Measurements from ENCODE around the gene SIGLECL1.

DNA sequence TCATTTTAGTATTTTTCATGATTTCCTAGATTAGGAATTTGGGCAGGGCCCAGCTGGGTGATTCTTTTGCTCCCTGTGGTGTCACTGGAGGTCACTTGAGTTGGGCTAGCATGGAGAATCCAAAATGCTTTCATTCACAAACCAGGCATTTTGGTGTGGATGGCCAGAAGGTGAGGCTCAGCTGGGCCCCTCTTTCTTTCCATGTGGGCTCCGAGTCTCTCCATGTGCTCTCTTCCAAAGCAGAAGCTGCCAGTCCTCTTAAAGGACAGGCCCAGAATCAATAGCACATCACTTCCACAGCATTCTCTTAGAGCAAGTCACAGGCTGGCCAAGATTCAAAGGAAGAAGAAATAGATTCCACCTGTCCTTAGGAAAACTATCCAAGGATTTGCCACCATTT, 38.8 kb downstream of the SIGLECL1 start:
- TF ChIP-seq, protein P1, sequence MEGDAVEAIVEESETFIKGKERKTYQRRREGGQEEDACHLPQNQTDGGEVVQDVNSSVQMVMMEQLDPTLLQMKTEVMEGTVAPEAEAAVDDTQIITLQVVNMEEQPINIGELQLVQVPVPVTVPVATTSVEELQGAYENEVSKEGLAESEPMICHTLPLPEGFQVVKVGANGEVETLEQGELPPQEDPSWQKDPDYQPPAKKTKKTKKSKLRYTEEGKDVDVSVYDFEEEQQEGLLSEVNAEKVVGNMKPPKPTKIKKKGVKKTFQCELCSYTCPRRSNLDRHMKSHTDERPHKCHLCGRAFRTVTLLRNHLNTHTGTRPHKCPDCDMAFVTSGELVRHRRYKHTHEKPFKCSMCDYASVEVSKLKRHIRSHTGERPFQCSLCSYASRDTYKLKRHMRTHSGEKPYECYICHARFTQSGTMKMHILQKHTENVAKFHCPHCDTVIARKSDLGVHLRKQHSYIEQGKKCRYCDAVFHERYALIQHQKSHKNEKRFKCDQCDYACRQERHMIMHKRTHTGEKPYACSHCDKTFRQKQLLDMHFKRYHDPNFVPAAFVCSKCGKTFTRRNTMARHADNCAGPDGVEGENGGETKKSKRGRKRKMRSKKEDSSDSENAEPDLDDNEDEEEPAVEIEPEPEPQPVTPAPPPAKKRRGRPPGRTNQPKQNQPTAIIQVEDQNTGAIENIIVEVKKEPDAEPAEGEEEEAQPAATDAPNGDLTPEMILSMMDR (IDR thresholded peaks at IDR 0.05), result no peak
- no peak for TF ChIP-seq EZH2 (IDR thresholded peaks at IDR 0.05; ENCODE audit: borderline replicate concordance, insufficient read depth, low read depth, low read length, poor library complexity, severe bottlenecking)

All from B cell (primary cell).